Right lobe of liver (tissue), 4 donors: ENCODE results near the gene FMNL2.

ENCODE experiments used
- POLR2A ChIP-seq: fragments of 450-650 bp; IDR thresholded peaks from one replicate; pipeline ENCODE4 v1.6.1; 2017; ENCODE audit warnings: antibody characterized with exemption, mild to moderate bottlenecking
- TF ChIP-seq, protein P1 (sequence below), 4 donors: fragments of 200-600 bp in 3 of 4; fragments of 450-650 bp in 1 of 4; IDR thresholded peaks; one replicate each; pipeline versions ENCODE4 v1.5.1 to v1.8.0; 2016 to 2022; ENCODE audit warnings: antibody characterized with exemption in 4 of 4, mild to moderate bottlenecking in 2 of 4
- donor health status: DM: no; HTN: no; CAD: no.
- donor health status: DM: no; HTN: no; CAD: no.
- donor health status: DM: no; HTN: yes; CAD: no.

DNA sequence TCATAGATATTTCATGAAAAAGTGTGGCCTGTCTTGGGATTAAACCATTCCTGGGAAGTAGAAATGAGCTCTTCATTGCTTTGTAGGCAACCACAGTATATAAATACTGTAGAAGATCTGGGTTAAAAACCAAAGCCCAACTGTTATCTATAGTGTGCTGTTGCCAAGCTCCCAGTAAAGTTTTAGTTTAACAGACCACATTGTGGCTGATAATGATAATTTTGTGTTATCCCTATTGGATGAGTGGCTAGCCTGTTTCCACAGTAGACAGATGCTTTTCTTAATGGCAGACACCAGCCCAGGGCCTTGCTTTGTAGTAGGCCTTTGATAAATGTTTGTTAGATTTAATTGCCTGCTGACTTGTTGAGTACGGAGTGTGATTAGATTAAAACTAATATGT is 52.1 kb downstream of the FMNL2 start:
- TF ChIP-seq, protein P1, sequence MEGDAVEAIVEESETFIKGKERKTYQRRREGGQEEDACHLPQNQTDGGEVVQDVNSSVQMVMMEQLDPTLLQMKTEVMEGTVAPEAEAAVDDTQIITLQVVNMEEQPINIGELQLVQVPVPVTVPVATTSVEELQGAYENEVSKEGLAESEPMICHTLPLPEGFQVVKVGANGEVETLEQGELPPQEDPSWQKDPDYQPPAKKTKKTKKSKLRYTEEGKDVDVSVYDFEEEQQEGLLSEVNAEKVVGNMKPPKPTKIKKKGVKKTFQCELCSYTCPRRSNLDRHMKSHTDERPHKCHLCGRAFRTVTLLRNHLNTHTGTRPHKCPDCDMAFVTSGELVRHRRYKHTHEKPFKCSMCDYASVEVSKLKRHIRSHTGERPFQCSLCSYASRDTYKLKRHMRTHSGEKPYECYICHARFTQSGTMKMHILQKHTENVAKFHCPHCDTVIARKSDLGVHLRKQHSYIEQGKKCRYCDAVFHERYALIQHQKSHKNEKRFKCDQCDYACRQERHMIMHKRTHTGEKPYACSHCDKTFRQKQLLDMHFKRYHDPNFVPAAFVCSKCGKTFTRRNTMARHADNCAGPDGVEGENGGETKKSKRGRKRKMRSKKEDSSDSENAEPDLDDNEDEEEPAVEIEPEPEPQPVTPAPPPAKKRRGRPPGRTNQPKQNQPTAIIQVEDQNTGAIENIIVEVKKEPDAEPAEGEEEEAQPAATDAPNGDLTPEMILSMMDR (IDR thresholded peaks at IDR 0.05), result no peak
- TF ChIP-seq POLR2A, result no peak
